OCI-LY7 (cell line): Measurements from ENCODE around the gene SCARB2.

Experiments used
- EZH2phosphoT487 ChIP-seq: fragments of 200-600 bp; sonication (generic); IDR thresholded peaks from 2 replicates; pipeline ENCODE4 v1.6.1; 2018; ENCODE audit warnings: low read depth, borderline replicate concordance, mild to moderate bottlenecking, mixed run types, antibody characterized with exemption, low read length, moderate library complexity, mixed read lengths
- TF ChIP-seq, protein P1 (sequence below): fragments of 200-600 bp; sonication (generic); conservative IDR thresholded peaks from 2 replicates; pipeline ENCODE4 v1.5.1; 2014; ENCODE audit warnings: mild to moderate bottlenecking, antibody characterized with exemption, low read length, moderate library complexity, mixed read lengths

DNA sequence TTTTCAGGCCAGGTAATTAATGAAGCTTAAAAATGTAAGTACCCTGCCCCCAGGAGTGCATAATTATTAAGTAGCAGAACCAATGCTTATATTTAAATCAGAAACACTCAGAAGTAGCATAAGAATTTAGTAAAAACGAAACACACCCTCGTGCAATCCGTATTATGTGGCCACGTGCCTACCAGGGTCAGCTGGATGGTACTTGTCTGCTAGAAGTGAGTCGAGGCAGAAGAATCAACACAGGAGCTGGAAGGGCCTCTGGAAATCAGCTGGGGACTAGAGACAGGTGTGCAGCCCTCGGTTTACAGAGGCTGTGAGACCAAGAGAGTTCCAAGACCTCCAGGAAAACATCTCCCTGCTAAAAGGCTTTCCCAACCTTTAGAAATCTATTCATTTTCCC, 37.3 kb upstream of the SCARB2 start:
- TF ChIP-seq, protein P1, sequence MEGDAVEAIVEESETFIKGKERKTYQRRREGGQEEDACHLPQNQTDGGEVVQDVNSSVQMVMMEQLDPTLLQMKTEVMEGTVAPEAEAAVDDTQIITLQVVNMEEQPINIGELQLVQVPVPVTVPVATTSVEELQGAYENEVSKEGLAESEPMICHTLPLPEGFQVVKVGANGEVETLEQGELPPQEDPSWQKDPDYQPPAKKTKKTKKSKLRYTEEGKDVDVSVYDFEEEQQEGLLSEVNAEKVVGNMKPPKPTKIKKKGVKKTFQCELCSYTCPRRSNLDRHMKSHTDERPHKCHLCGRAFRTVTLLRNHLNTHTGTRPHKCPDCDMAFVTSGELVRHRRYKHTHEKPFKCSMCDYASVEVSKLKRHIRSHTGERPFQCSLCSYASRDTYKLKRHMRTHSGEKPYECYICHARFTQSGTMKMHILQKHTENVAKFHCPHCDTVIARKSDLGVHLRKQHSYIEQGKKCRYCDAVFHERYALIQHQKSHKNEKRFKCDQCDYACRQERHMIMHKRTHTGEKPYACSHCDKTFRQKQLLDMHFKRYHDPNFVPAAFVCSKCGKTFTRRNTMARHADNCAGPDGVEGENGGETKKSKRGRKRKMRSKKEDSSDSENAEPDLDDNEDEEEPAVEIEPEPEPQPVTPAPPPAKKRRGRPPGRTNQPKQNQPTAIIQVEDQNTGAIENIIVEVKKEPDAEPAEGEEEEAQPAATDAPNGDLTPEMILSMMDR = no peak
- TF ChIP-seq EZH2phosphoT487 = no peak
